Measurements from ENCODE around the gene DICER1. TPM values are rescaled to one million over a fixed set of nuclear protein-coding genes. Genes with fewer than 3 reads are reported as not detected.

The DICER1 gene
- total RNA-seq, 1 experiment from 2014 or later = 62.0 TPM

DNA sequence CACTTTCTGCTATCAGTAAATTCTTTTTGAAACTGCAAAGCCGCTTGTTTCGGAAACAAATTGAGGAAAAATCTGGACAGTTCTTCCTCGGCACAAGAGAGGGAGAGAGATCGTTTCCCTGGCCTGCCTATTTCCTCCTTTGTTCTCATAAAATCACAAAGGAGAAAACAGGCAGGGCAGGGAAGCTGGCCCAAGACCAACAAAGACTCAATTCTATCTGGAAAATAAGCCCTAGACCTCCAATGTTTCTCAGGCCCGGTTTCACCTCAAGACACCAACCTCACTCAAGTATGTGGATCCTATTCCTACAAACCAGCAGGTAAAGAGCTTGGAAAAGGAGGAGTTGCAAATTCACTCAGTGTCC lies 19.5 kb downstream of the DICER1 start:
- CTCF ChIA-PET = interaction anchor here (0.8 to 1.2 kb wide), 2 partner anchors 19 to 224 kb away, joined by 3 to 5 read pairs; no protein-coding TSS in a partner anchor
- Mint-ChIP-seq H3K4me1 (peaks cover 63% of the 10 kb centered on the region), H3K4me3 (peak overlapping the region; percentile 8; the same call in 1 of the 2 replicates), H3K27ac (peak overlapping the region; percentile 90), H3K36me3 (0 out of 2 replicates have a peak, but pooled peaks cover 2% of the 10 kb centered on the region), H3K27me3 (ENCODE audit: low read depth) (no peaks in the 10 kb centered on the region), H3K9me3 (no peaks in the 10 kb centered on the region)
- ATAC-seq (no peak), DNase-seq (ENCODE audit: low spot score) (no peak)
- TF ChIP-seq KAT7 (CRISPR knock-in tag; IDR thresholded peaks at IDR 0.05; ENCODE audit: borderline replicate concordance) (no peak), IRF2 (CRISPR knock-in tag; IDR thresholded peaks at IDR 0.05; ENCODE audit: borderline replicate concordance, low read depth) (no peak), HMGA2 (CRISPR knock-in tag; IDR thresholded peaks at IDR 0.05) (no peak), ELF4 (CRISPR knock-in tag; IDR thresholded peaks at IDR 0.05; ENCODE audit: low read depth) (no peak), TEAD1 (CRISPR knock-in tag; IDR thresholded peaks at IDR 0.05) (no peak), NR3C1 (CRISPR knock-in tag; conservative IDR thresholded peaks at IDR 0.05; ENCODE audit: low read depth) (no peak), ESRRA (CRISPR knock-in tag; IDR thresholded peaks at IDR 0.05; ENCODE audit: borderline replicate concordance) (no peak), ZNF232 (CRISPR knock-in tag; IDR thresholded peaks at IDR 0.05) (no peak), SMAD4 (CRISPR knock-in tag; IDR thresholded peaks at IDR 0.05) (no peak), ZNF121 (CRISPR knock-in tag; IDR thresholded peaks at IDR 0.05) (no peak)
- TF ChIP-seq, protein P1, sequence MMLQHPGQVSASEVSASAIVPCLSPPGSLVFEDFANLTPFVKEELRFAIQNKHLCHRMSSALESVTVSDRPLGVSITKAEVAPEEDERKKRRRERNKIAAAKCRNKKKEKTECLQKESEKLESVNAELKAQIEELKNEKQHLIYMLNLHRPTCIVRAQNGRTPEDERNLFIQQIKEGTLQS (CRISPR knock-in tag; conservative IDR thresholded peaks at IDR 0.05) = no peak
- TF ChIP-seq, protein P2, sequence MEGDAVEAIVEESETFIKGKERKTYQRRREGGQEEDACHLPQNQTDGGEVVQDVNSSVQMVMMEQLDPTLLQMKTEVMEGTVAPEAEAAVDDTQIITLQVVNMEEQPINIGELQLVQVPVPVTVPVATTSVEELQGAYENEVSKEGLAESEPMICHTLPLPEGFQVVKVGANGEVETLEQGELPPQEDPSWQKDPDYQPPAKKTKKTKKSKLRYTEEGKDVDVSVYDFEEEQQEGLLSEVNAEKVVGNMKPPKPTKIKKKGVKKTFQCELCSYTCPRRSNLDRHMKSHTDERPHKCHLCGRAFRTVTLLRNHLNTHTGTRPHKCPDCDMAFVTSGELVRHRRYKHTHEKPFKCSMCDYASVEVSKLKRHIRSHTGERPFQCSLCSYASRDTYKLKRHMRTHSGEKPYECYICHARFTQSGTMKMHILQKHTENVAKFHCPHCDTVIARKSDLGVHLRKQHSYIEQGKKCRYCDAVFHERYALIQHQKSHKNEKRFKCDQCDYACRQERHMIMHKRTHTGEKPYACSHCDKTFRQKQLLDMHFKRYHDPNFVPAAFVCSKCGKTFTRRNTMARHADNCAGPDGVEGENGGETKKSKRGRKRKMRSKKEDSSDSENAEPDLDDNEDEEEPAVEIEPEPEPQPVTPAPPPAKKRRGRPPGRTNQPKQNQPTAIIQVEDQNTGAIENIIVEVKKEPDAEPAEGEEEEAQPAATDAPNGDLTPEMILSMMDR (IDR thresholded peaks at IDR 0.05) = no peak
- TF ChIP-seq, protein P3, sequence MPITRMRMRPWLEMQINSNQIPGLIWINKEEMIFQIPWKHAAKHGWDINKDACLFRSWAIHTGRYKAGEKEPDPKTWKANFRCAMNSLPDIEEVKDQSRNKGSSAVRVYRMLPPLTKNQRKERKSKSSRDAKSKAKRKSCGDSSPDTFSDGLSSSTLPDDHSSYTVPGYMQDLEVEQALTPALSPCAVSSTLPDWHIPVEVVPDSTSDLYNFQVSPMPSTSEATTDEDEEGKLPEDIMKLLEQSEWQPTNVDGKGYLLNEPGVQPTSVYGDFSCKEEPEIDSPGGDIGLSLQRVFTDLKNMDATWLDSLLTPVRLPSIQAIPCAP (CRISPR knock-in tag; IDR thresholded peaks at IDR 0.05) = no peak
- TF ChIP-seq, protein P4, sequence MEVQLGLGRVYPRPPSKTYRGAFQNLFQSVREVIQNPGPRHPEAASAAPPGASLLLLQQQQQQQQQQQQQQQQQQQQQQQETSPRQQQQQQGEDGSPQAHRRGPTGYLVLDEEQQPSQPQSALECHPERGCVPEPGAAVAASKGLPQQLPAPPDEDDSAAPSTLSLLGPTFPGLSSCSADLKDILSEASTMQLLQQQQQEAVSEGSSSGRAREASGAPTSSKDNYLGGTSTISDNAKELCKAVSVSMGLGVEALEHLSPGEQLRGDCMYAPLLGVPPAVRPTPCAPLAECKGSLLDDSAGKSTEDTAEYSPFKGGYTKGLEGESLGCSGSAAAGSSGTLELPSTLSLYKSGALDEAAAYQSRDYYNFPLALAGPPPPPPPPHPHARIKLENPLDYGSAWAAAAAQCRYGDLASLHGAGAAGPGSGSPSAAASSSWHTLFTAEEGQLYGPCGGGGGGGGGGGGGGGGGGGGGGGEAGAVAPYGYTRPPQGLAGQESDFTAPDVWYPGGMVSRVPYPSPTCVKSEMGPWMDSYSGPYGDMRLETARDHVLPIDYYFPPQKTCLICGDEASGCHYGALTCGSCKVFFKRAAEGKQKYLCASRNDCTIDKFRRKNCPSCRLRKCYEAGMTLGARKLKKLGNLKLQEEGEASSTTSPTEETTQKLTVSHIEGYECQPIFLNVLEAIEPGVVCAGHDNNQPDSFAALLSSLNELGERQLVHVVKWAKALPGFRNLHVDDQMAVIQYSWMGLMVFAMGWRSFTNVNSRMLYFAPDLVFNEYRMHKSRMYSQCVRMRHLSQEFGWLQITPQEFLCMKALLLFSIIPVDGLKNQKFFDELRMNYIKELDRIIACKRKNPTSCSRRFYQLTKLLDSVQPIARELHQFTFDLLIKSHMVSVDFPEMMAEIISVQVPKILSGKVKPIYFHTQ (CRISPR knock-in tag; IDR thresholded peaks at IDR 0.05) = no peak
- POLR2A ChIA-PET = no interaction called here

DNA sequence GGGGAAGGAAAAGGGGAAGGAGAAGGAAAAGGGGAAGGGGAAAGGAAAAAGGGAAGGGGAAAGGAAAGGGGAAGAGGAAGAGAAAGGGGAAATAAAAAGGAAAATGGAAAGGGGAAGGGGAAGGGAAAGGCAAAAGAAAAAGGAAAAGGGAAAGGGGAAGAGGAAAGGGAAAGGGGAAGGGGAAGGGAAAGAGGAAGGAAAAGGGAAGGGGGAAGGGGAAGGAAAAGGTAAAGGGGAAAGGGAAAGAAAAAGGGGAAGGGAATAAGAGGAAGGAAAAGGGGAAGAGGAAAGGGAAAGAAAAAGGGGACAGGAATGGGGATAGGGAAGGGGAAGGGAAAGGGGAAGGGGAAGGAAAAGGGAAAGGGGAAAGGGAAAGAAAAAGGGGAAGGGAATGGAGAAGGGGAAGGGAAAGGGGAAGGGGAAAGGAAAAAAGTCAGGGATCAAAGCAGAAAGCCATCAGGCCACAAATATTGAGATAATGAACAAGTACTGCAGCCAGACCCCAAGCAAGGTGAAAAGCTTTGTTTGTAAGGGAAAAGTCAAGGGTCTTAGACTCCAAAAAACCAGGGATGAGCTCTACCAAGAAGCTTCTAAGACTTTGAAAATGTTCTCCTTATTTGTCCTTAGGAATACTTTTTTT lies 20.0 kb downstream of the DICER1 start:
- ChIA-PET CTCF (interaction anchor here (0.8 to 1.2 kb wide), 2 partner anchors 19 to 224 kb away, joined by 3 to 5 read pairs; no protein-coding TSS in a partner anchor), POLR2A (no interaction called here)
- Mint-ChIP-seq H3K27me3 (ENCODE audit: low read depth) (no peaks in the 10 kb centered on the region), H3K9me3 (no peaks in the 10 kb centered on the region), H3K36me3 (0 out of 2 replicates have a peak, but pooled peaks cover 2% of the 10 kb centered on the region), H3K27ac (peak overlapping the region; percentile 90), H3K4me3 (no peak overlapping the region), H3K4me1 (peaks cover 58% of the 10 kb centered on the region)
- no peak for TF ChIP-seq TCF7 (CRISPR knock-in tag; IDR thresholded peaks at IDR 0.05; ENCODE audit: low read depth)
- TF ChIP-seq, protein P5, sequence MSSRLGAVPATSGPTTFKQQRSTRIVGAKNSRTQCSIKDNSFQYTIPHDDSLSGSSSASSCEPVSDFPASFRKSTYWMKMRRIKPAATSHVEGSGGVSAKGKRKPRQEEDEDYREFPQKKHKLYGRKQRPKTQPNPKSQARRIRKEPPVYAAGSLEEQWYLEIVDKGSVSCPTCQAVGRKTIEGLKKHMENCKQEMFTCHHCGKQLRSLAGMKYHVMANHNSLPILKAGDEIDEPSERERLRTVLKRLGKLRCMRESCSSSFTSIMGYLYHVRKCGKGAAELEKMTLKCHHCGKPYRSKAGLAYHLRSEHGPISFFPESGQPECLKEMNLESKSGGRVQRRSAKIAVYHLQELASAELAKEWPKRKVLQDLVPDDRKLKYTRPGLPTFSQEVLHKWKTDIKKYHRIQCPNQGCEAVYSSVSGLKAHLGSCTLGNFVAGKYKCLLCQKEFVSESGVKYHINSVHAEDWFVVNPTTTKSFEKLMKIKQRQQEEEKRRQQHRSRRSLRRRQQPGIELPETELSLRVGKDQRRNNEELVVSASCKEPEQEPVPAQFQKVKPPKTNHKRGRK (CRISPR knock-in tag; IDR thresholded peaks at IDR 0.05; ENCODE audit: borderline replicate concordance) = peak; percentile 58; the same call in 1 of the 2 replicates
- no peak for TF ChIP-seq ESRRA (CRISPR knock-in tag; IDR thresholded peaks at IDR 0.05; ENCODE audit: borderline replicate concordance)
- ATAC-seq = no peak
- no peak for DNase-seq (ENCODE audit: low spot score)
